Fibroblast of the aortic adventitia (primary cell): Measurements from ENCODE around the gene CSRNP3. TPM values are rescaled to one million over a fixed set of nuclear protein-coding genes. Genes with fewer than 3 reads are reported as not detected.
A peak's percentile ranks its signal among the peaks of the same experiment; 100 is the strongest.

Experiments
- DNase-seq: peaks from one replicate; pipeline ENCODE4 v3.0.0-alpha.2; 2010; ENCODE audit warnings: low read depth
- H3K4me3 ChIP-seq: 2 replicates; pipeline ENCODE4 v1.5.1; 2011; ENCODE audit warnings: low read depth, mild to moderate bottlenecking, control low read depth, low read length, moderate library complexity
- total RNA-seq: library from RNA; depleted of rRNA; stranded (reverse); fragments of >200 nt; gene quantifications from 2 replicates; pipeline ENCODE4 v1.2.3, GENCODE V29; 2012; ENCODE audit warnings: low replicate concordance
- TF ChIP-seq, protein P1 (sequence below): IDR thresholded peaks from 2 replicates; pipeline ENCODE4 v1.5.1; 2011; ENCODE audit warnings: mild to moderate bottlenecking, low read length, control low read depth, inconsistent platforms; ENCODE audit not compliant: insufficient read depth

The CSRNP3 gene, protein sequence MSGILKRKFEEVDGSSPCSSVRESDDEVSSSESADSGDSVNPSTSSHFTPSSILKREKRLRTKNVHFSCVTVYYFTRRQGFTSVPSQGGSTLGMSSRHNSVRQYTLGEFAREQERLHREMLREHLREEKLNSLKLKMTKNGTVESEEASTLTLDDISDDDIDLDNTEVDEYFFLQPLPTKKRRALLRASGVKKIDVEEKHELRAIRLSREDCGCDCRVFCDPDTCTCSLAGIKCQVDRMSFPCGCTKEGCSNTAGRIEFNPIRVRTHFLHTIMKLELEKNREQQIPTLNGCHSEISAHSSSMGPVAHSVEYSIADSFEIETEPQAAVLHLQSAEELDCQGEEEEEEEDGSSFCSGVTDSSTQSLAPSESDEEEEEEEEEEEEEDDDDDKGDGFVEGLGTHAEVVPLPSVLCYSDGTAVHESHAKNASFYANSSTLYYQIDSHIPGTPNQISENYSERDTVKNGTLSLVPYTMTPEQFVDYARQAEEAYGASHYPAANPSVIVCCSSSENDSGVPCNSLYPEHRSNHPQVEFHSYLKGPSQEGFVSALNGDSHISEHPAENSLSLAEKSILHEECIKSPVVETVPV
- total RNA-seq, result 2.3 and 3.4 TPM in 2 replicates

GRCh38 chr2:165469417-165469816, at the start of gene CSRNP3:
TSS of gene CSRNP3 (plus strand) at chr2:165469698. CDS start at chr2:165595066, 125,368 bp downstream.
- TF ChIP-seq, protein P1, sequence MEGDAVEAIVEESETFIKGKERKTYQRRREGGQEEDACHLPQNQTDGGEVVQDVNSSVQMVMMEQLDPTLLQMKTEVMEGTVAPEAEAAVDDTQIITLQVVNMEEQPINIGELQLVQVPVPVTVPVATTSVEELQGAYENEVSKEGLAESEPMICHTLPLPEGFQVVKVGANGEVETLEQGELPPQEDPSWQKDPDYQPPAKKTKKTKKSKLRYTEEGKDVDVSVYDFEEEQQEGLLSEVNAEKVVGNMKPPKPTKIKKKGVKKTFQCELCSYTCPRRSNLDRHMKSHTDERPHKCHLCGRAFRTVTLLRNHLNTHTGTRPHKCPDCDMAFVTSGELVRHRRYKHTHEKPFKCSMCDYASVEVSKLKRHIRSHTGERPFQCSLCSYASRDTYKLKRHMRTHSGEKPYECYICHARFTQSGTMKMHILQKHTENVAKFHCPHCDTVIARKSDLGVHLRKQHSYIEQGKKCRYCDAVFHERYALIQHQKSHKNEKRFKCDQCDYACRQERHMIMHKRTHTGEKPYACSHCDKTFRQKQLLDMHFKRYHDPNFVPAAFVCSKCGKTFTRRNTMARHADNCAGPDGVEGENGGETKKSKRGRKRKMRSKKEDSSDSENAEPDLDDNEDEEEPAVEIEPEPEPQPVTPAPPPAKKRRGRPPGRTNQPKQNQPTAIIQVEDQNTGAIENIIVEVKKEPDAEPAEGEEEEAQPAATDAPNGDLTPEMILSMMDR, result no peak
- H3K4me3 ChIP-seq, result peak within 1 kb of the TSS; percentile 60
- DNase-seq, result peak; percentile 81

- TF ChIP-seq, protein P1, result no peak
- H3K4me3 ChIP-seq, result no peak overlapping the region
- no peak for DNase-seq
These were observed 49.3 kb upstream of the CSRNP3 start for GRCh38 chr2:165420231-165420630.

- TF ChIP-seq, protein P1, result no peak
- no peak for DNase-seq
These were observed 46.4 kb upstream of the CSRNP3 start for GRCh38 chr2:165423081-165423480.

GRCh38 chr2:165425556-165425955, 43.9 kb upstream of the CSRNP3 start:
- DNase-seq, result no peak
- TF ChIP-seq, protein P1, result no peak
- no peak overlapping the region for H3K4me3 ChIP-seq

More at GRCh38 chr2:165423081-165423480, 46.4 kb upstream of the CSRNP3 start:
- no peak overlapping the region for H3K4me3 ChIP-seq

DNA sequence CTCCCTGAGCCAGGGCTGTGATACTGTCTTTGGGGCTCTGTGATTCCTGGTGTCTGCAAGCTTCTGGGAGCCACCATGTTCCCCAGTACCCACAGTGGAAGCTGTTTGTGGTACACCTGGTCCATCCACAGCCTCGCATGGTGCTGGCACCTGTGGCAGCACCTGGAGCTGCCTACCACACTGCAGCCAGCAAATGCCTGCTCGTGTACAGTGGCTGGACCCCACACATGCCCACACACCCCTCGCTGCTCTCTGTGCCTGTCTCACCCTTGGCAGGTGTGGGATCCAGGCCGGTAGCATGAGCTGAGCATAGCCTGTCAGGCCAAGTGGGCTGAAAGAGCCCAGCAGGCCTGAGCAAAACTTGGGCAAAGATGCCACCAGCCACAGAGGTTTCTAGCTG, 41.8 kb upstream of the CSRNP3 start:
- DNase-seq, result no peak
- TF ChIP-seq, protein P1, result no peak
- H3K4me3 ChIP-seq, result no peak overlapping the region

DNA sequence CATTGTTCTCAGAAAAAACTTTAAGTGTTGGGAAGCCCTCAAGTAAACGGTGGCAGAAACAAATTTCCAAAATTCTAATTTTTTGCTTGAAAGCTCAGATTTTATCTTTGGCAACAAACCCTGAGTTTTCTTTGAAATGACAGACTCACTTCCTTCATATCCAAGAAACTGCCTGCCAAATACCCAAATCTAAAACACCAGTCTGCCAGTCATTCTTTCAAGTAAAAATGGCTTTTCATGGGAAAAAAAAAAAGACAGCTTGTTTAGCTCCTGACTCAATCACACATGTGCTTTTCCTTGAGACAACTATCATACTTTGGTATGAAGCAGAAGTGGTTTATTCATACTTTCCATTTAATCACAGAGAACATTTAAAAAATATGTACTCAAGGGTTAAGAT, 40.6 kb upstream of the CSRNP3 start:
- H3K4me3 ChIP-seq, result no peak overlapping the region
- TF ChIP-seq, protein P1, result no peak
- DNase-seq, result no peak
